KMS-11 (cell line): Measurements from ENCODE around the gene SOX5.

ENCODE experiments used
- H2AFZ ChIP-seq: fragments of 200-600 bp; sonication (generic); 2 replicates; pipeline ENCODE4 v1.6.1; 2016; ENCODE audit warnings: antibody characterized with exemption, mixed run types, low read depth
- H3K27ac ChIP-seq: fragments of 200-600 bp; sonication (generic); 2 replicates; pipeline ENCODE4 v1.6.1; 2016; ENCODE audit warnings: mild to moderate bottlenecking, mixed run types
- H3K27me3 ChIP-seq: fragments of 200-600 bp; sonication (generic); 2 replicates; pipeline ENCODE4 v1.6.1; 2017; ENCODE audit warnings: mild to moderate bottlenecking, low read depth, mixed run types, moderate library complexity; ENCODE audit not compliant: insufficient read depth
- H3K36me3 ChIP-seq: fragments of 200-600 bp; sonication (generic); 2 replicates; pipeline ENCODE4 v1.6.1; 2017; ENCODE audit warnings: mild to moderate bottlenecking, mixed run types; ENCODE audit not compliant: insufficient read depth
- H3K4me1 ChIP-seq: fragments of 200-600 bp; sonication (generic); 2 replicates; pipeline ENCODE4 v1.6.1; 2016; ENCODE audit warnings: mild to moderate bottlenecking, low read depth, mixed run types; ENCODE audit not compliant: poor library complexity, severe bottlenecking
- H3K4me2 ChIP-seq: fragments of 200-600 bp; sonication (generic); 2 replicates; pipeline ENCODE4 v1.7.0; 2016; ENCODE audit warnings: mild to moderate bottlenecking, mixed run types
- H3K4me3 ChIP-seq: fragments of 200-600 bp; sonication (generic); IDR thresholded peaks from 2 replicates; pipeline ENCODE4 v1.6.1; 2017; ENCODE audit warnings: low read depth, low read length, mixed read lengths; ENCODE audit not compliant: insufficient read depth
- H3K79me2 ChIP-seq: fragments of 200-600 bp; sonication (generic); 2 replicates; pipeline ENCODE4 v1.6.1; 2016; ENCODE audit warnings: low read depth, mixed run types; ENCODE audit not compliant: insufficient read depth
- H3K9ac ChIP-seq: fragments of 200-600 bp; sonication (generic); 2 replicates; pipeline ENCODE4 v1.6.1; 2016; ENCODE audit warnings: mild to moderate bottlenecking, mixed run types
- H4K20me1 ChIP-seq: fragments of 200-600 bp; sonication (generic); 2 replicates; pipeline ENCODE4 v1.6.1; 2016; ENCODE audit warnings: mild to moderate bottlenecking, mixed run types; ENCODE audit not compliant: insufficient read depth
- CTCF ChIP-seq: fragments of 200-600 bp; sonication (generic); conservative IDR thresholded peaks from 2 replicates; pipeline ENCODE4 v1.6.1; 2017; ENCODE audit warnings: low read depth, mild to moderate bottlenecking, antibody characterized with exemption, low read length, moderate library complexity, mixed read lengths

The SOX5 gene

GRCh38 chr12:23891115-23891514, 58.4 kb downstream of the SOX5 start:
- H3K36me3 ChIP-seq, result no peaks in the 10 kb centered on the region
- H3K27me3 ChIP-seq, result no peaks in the 10 kb centered on the region
- no peak overlapping the region for H3K4me2 ChIP-seq
- no peak overlapping the region for H3K4me3 ChIP-seq
- H3K79me2 ChIP-seq, result no peaks in the 10 kb centered on the region
- no peak overlapping the region for H2AFZ ChIP-seq
- no peak overlapping the region for H3K9ac ChIP-seq
- no peak for TF ChIP-seq CTCF
- no peak overlapping the region for H3K27ac ChIP-seq
- no peaks in the 10 kb centered on the region for H3K4me1 ChIP-seq
- no peaks in the 10 kb centered on the region for H4K20me1 ChIP-seq

- H3K4me2 ChIP-seq, result no peak overlapping the region
- H3K36me3 ChIP-seq, result no peaks in the 10 kb centered on the region
- no peak overlapping the region for H3K9ac ChIP-seq
- H2AFZ ChIP-seq, result no peak overlapping the region
- H3K27me3 ChIP-seq, result no peaks in the 10 kb centered on the region
- H3K4me3 ChIP-seq, result no peak overlapping the region
- H3K27ac ChIP-seq, result no peak overlapping the region
- no peak for TF ChIP-seq CTCF
- no peaks in the 10 kb centered on the region for H4K20me1 ChIP-seq
- no peaks in the 10 kb centered on the region for H3K4me1 ChIP-seq
- no peaks in the 10 kb centered on the region for H3K79me2 ChIP-seq
These were observed 60.4 kb downstream of the SOX5 start for GRCh38 chr12:23889069-23889440.

GRCh38 chr12:23888396-23889068, 60.9 kb downstream of the SOX5 start:
- Histone ChIP-seq H3K9ac (no peak overlapping the region), H2AFZ (no peak overlapping the region), H3K36me3 (no peaks in the 10 kb centered on the region), H3K27ac (no peak overlapping the region), H3K4me1 (no peaks in the 10 kb centered on the region), H3K4me2 (no peak overlapping the region), H3K4me3 (no peak overlapping the region), H4K20me1 (no peaks in the 10 kb centered on the region), H3K27me3 (no peaks in the 10 kb centered on the region), H3K79me2 (no peaks in the 10 kb centered on the region)
- TF ChIP-seq CTCF, result no peak

GRCh38 chr12:23887055-23887835, 62.2 kb downstream of the SOX5 start:
- H3K27me3 ChIP-seq, result no peaks in the 10 kb centered on the region
- no peaks in the 10 kb centered on the region for H3K4me1 ChIP-seq
- no peak overlapping the region for H2AFZ ChIP-seq
- H3K36me3 ChIP-seq, result no peaks in the 10 kb centered on the region
- no peaks in the 10 kb centered on the region for H3K79me2 ChIP-seq
- H3K27ac ChIP-seq, result no peak overlapping the region
- TF ChIP-seq CTCF, result no peak
- H4K20me1 ChIP-seq, result no peaks in the 10 kb centered on the region
- no peak overlapping the region for H3K9ac ChIP-seq
- H3K4me3 ChIP-seq, result no peak overlapping the region
- H3K4me2 ChIP-seq, result no peak overlapping the region
